Activated CD8-positive, alpha-beta memory T cell treated with anti-CD3 and anti-CD28 coated beads for 4 hours (primary cell): ENCODE data around the gene NTN5.

Experiments
- DNase-seq, 2 donors: peaks; one replicate each; pipeline ENCODE4 v3.0.0-alpha.2; 2020; ENCODE audit warnings: low read depth in 2 of 2

NTN5 gene

DNA sequence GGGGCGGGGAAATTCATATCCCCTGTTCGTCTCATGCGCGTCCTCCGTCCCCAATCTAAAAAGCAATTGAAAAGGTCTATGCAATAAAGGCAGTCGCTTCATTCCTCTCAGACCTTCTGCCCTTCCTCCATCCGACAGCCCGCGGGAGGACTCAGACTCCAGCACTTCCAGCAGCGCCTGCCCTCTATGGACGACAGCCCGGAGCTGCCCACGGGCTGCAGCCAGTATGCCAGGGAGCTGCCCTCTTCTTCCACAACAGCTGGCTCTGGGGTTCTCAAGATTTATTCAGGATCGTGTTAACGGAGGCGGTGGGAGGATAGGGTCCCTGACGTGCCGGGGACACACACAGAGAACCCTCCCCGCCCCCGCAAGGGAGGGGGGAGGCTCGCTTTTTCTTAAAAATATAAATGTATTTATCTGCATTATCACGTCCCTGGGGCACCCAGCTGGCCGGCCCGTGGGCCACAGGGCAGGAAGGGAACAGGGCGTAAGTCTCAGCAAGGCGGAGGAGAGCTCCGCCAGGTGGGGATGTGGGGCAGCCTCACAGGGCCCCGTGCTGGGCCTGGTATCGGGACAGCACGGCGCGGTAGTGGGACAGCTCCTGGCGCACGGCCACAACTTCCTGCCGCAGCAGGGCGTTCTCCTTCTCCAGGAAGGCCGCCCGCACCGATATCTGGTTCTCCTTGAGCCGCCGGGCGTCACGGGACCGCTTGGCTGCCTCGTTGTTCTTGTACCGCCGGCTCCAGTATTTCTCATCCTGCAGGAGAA lies 42.3 kb downstream of the NTN5 start:
- DNase-seq, result no peak

DNA sequence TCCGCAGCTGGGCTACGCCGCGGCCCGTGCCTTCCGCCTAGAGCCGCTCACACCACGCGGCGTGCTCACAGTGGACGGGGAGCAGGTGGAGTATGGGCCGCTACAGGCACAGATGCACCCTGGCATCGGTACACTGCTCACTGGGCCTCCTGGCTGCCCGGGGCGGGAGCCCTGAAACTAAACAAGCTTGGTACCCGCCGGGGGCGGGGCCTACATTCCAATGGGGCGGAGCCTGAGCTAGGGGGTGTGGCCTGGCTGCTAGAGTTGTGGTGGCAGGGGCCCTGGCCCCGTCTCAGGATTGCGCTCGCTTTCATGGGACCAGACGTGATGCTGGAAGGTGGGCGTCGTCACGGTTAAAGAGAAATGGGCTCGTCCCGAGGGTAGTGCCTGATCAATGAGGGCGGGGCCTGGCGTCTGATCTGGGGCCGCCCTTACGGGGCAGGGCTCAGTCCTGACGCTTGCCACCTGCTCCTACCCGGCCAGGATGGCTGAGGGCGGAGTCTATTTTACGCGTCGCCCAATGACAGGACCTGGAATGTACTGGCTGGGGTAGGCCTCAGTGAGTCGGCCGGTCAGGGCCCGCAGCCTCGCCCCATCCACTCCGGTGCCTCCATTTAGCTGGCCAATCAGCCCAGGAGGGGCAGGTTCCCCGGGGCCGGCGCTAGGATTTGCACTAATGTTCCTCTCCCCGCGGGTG lies 43.1 kb downstream of the NTN5 start:
- DNase-seq, result no peak

DNA sequence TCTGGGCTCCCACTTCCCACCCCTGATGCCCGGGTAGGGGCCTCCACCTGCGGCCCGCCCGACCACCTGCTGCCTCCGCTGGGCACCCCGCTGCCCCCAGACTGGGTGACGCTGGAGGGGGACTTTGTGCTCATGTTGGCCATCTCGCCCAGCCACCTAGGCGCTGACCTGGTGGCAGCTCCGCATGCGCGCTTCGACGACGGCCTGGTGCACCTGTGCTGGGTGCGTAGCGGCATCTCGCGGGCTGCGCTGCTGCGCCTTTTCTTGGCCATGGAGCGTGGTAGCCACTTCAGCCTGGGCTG lies 43.6 kb downstream of the NTN5 start:
- no peak for DNase-seq

GRCh38 chr19:48628486-48629296 lies 44.1 kb downstream of the NTN5 start:
- DNase-seq, result no peak

DNA sequence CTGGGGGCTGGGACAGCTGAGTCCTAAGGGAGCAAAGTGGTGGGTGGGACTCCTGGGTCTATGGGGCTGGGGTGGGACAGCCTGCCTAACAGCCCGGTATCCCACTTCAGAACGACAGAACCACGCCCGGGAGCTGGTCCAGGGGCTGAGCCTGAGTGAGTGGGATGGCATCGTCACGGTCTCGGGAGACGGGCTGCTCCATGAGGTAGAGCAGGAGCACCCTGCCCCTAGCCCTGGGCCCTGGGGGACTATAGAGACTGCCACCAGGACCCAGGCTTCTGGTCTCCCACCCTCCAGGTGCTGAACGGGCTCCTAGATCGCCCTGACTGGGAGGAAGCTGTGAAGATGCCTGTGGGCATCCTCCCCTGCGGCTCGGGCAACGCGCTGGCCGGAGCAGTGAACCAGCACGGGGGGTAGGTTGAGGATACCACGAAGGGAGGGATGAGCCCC lies 44.9 kb downstream of the NTN5 start:
- no peak for DNase-seq

GRCh38 chr19:48627201-48627864 lies 45.5 kb downstream of the NTN5 start:
- no peak for DNase-seq

- DNase-seq, result no peak
These were observed 46.9 kb downstream of the NTN5 start for GRCh38 chr19:48625891-48626327.

- no peak for DNase-seq
These were observed 47.8 kb downstream of the NTN5 start for GRCh38 chr19:48624791-48625723.

GRCh38 chr19:48624067-48624594 lies 48.7 kb downstream of the NTN5 start:
- peak; percentile 92 for DNase-seq

DNA sequence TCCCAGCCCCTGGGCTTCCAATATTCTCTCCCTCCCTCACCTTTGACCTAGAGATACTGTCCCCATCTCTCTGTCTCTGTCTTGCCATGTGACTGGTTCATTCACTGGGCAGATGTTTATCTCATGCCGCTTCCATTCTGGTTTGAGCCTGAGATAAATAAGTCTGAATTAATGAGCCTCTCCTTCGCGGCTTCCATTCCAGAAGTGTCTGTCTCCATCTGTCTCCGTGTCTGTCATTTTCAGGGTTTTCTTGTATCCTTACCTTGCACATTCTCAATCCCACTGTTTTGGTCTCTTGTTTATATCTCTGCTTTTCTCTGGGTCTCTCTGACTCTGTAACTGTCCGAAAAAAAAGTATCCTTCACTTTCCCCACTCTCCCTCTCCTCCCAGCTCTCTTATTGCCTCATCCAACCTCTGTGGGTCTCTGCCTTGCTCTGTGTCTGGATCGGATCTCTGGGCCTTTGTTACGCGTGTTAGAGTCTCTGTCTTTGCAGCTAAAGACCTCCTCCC lies 49.2 kb downstream of the NTN5 start:
- no peak for DNase-seq

- DNase-seq, result no peak
These were observed 52.9 kb downstream of the NTN5 start for GRCh38 chr19:48619692-48620585.

GRCh38 chr19:48618916-48619691 lies 53.7 kb downstream of the NTN5 start, which contains the start of the genes RPL18 and SPHK2:
Gene RPL18, minus strand, starts transcription at chr19:48619178. Its CDS starts 35 bp downstream, at chr19:48619143.
Gene SPHK2, plus strand, starts transcription at chr19:48619506. Its CDS starts 1,009 bp downstream, at chr19:48620515.
- peak; percentile 93 for DNase-seq

GRCh38 chr19:48618278-48618915 lies 54.4 kb downstream of the NTN5 start:
- DNase-seq, result no peak

- no peak for DNase-seq
These were observed 55.5 kb downstream of the NTN5 start for GRCh38 chr19:48617146-48617937.

- DNase-seq, result no peak
These were observed 56.2 kb downstream of the NTN5 start for GRCh38 chr19:48616491-48617056.

GRCh38 chr19:48616041-48616436 lies 56.8 kb downstream of the NTN5 start:
- DNase-seq, result no peak
